K562 (cell line): Measurements from ENCODE around the gene PBXIP1. TPM values are rescaled to one million over a fixed set of nuclear protein-coding genes. Genes with fewer than 3 reads are reported as not detected.

Source experiments
- ATAC-seq: fragments of 200-7000 bp; cut with Tn5 transposase; 3 replicates; pipeline ENCODE4 v1.9.1; 2020; ENCODE audit warnings: moderate library complexity
- BruUV-seq: library from RNA; stranded (reverse); fragments of 400-500 nt; replicated peaks from 2 replicates; lab custom pipeline; 2021; lab: Mats Ljungman, UMichigan
- CTCF ChIA-PET: fragments of 300-600 bp; formaldehyde crosslinking; extraction: SDS; loops from one replicate; lab custom pipeline; 2021; ENCODE audit warnings: low intra/inter-chr PET ratio; lab: Yijun Ruan, JAX
- POLR2A ChIA-PET: fragments of 300-600, 350-650 bp; sonication (Branson Sonifier 250); formaldehyde crosslinking; extraction: SDS; loops from one replicate; lab custom pipeline; 2021; ENCODE audit warnings: antibody characterized with exemption, inconsistent platforms; lab: Yijun Ruan, JAX
- DNase-seq, 4 experiments: peaks; one replicate each; pipeline versions ENCODE4 v3.0.0 to v3.0.0-alpha.2; 2011 to 2018; ENCODE audit warnings: low spot score in 3 of 4, mixed read lengths in 3 of 4; ENCODE audit errors: extremely low read depth in 1 of 4
- FAIRE-seq: peaks from 2 replicates; lab custom pipeline; 2011; peaks lifted over from hg19 to GRCh38; lab: Jason Lieb, UNC
- H2AFZ ChIP-seq: 2 replicates; pipeline ENCODE4 v1.6.0; 2011; ENCODE audit warnings: low read depth, low read length, control low read depth, inconsistent platforms
- H3K27ac ChIP-seq: fragments of 200-600 bp; 3 replicates; pipeline ENCODE4 v1.8.0; 2011; ENCODE audit warnings: low read depth, mild to moderate bottlenecking, control low read depth, inconsistent platforms, low read length, moderate library complexity, mixed read lengths; ENCODE audit errors: extremely low read depth
- H3K27me3 ChIP-seq, 2 experiments: fragments of 300-600 bp in 1 of 2; 2 replicates in 1 of 2; 3 replicates in 1 of 2; pipeline versions ENCODE4 v1.6.0 to v1.8.0; 2011; ENCODE audit warnings: inconsistent platforms in 2 of 2, low read length in 2 of 2, mild to moderate bottlenecking in 1 of 2, mixed read lengths in 1 of 2, moderate library complexity in 1 of 2; ENCODE audit not compliant: control insufficient read depth in 2 of 2, insufficient read depth in 2 of 2
- H3K36me3 ChIP-seq: fragments of 300-600 bp; 3 replicates; pipeline ENCODE4 v1.8.0; 2011; ENCODE audit warnings: mild to moderate bottlenecking, low read length, inconsistent platforms; ENCODE audit not compliant: control insufficient read depth, insufficient read depth
- H3K4me1 ChIP-seq, 2 experiments: fragments of 200-600 bp in 1 of 2; replicated peaks in 1 of 2; 2 replicates in 1 of 2; 3 replicates in 1 of 2; pipeline versions ENCODE4 v1.5.1 to v1.8.0; 2011; ENCODE audit warnings: inconsistent platforms in 2 of 2, low read length in 2 of 2, mild to moderate bottlenecking in 1 of 2, mixed read lengths in 1 of 2, moderate library complexity in 1 of 2; ENCODE audit not compliant: control insufficient read depth in 2 of 2, insufficient read depth in 2 of 2
- H3K4me2 ChIP-seq: 2 replicates; pipeline ENCODE4 v1.6.1; 2011; ENCODE audit warnings: low read length, control low read depth, inconsistent platforms, mixed read lengths; ENCODE audit not compliant: insufficient read depth
- H3K4me3 ChIP-seq: fragments of 200-600 bp; sonication (generic), shearing (Covaris generic); 2 replicates; pipeline ENCODE4 v1.5.1; 2016; ENCODE audit warnings: control low read depth, inconsistent platforms
- H3K79me2 ChIP-seq: fragments of 200-600 bp; 3 replicates; pipeline ENCODE4 v1.8.0; 2011; ENCODE audit warnings: low read length, inconsistent platforms; ENCODE audit not compliant: control insufficient read depth, insufficient read depth
- H3K9ac ChIP-seq, 2 experiments: 2 replicates each; pipeline versions ENCODE4 v1.6.0 to v1.6.1; 2011; ENCODE audit warnings: low read depth in 2 of 2, low read length in 2 of 2, control low read depth in 1 of 2, inconsistent platforms in 1 of 2, mild to moderate bottlenecking in 1 of 2, mixed read lengths in 1 of 2; ENCODE audit not compliant: insufficient read depth in 1 of 2
- H3K9me1 ChIP-seq: one replicate; pipeline ENCODE4 v1.6.0; 2011; ENCODE audit warnings: inconsistent platforms, mild to moderate bottlenecking, low read length, moderate library complexity; ENCODE audit not compliant: control insufficient read depth, insufficient read depth
- H3K9me3 ChIP-seq: replicated peaks from 2 replicates; pipeline ENCODE4 v1.5.1; 2011; ENCODE audit warnings: low read depth, low read length, inconsistent platforms; ENCODE audit not compliant: control insufficient read depth, insufficient read depth
- H4K20me1 ChIP-seq: replicated peaks from 2 replicates; pipeline ENCODE4 v1.6.1; 2011; ENCODE audit warnings: low read length, inconsistent platforms, mixed read lengths; ENCODE audit not compliant: control insufficient read depth, insufficient read depth
- E2F5 ChIP-seq: sonication (generic); formaldehyde crosslinking; IDR thresholded peaks from 2 replicates; pipeline ENCODE4 v1.8.0; 2022; ENCODE audit warnings: mild to moderate bottlenecking, missing genetic modification reagents
- GATA2 ChIP-seq: sonication (generic); formaldehyde crosslinking; IDR thresholded peaks from 2 replicates; pipeline ENCODE4 v1.4.0; 2020; ENCODE audit warnings: mild to moderate bottlenecking, missing genetic modification reagents
- GTF2E2 ChIP-seq: fragments of 200-800 bp; sonication (Bioruptor generic); IDR thresholded peaks from 2 replicates; pipeline ENCODE4 v1.6.1; 2016; ENCODE audit warnings: missing genetic modification characterization, missing compliant biosample characterization
- NFATC3 ChIP-seq: fragments of 450-650 bp; IDR thresholded peaks from 2 replicates; pipeline ENCODE4 v1.6.1; 2017; ENCODE audit warnings: mild to moderate bottlenecking
- RB1 ChIP-seq: fragments of 450-650 bp; IDR thresholded peaks from 2 replicates; pipeline ENCODE4 v1.6.1; 2017; ENCODE audit warnings: low read depth, mild to moderate bottlenecking
- SAP30 ChIP-seq: fragments of 200-600 bp; sonication (generic); IDR thresholded peaks from 2 replicates; pipeline ENCODE4 v1.6.1; 2012; ENCODE audit warnings: borderline replicate concordance, low read depth, mild to moderate bottlenecking, moderate library complexity, low read length, control low read depth, inconsistent platforms; ENCODE audit not compliant: insufficient read depth, poor library complexity, severe bottlenecking
- SMAD3 ChIP-seq: fragments of 450-650 bp; formaldehyde crosslinking; conservative IDR thresholded peaks from 2 replicates; pipeline ENCODE4 v1.4.0; 2020; ENCODE audit warnings: mild to moderate bottlenecking
- TBP ChIP-seq: optimal IDR thresholded peaks from 2 replicates; pipeline ENCODE3; 2011; ENCODE audit warnings: low read depth, low read length, improper control_type of control experiment
- TEAD1 ChIP-seq, 2 experiments: fragments of 450-650 bp in 1 of 2; sonication (generic) in 1 of 2; formaldehyde crosslinking; IDR thresholded peaks; 2 replicates each; pipeline versions ENCODE4 v1.4.0 to v1.8.0; 2020 to 2022; ENCODE audit warnings: mild to moderate bottlenecking in 2 of 2, missing genetic modification reagents in 1 of 2
- TSC22D4 ChIP-seq: fragments of 450-650 bp; IDR thresholded peaks from 2 replicates; pipeline ENCODE4 v1.6.1; 2016; ENCODE audit warnings: missing genetic modification characterization, missing biosample characterization, control low read depth
- ZNF561 ChIP-seq: fragments of 450-650 bp; formaldehyde crosslinking; conservative IDR thresholded peaks from 2 replicates; pipeline ENCODE4 v1.4.0; 2020; ENCODE audit warnings: mild to moderate bottlenecking, moderate library complexity
- WGBS: fragments of 100-300 bp; shearing (Covaris generic); methylation state at CpG from one replicate; pipeline ENCODE4 v1.1.6; 2016; ENCODE audit warnings: low coverage, mixed read lengths; ENCODE audit not compliant: insufficient coverage; ENCODE audit errors: missing lambda C conversion rate; 5-methylcytosine and 5-hydroxymethylcytosine counted together
- in situ Hi-C: fragments of 300-500 bp; cut with MboI; formaldehyde crosslinking; loops from 4 replicates; pipeline ENCODE4 v1.15.0; 2018; ENCODE audit warnings: inconsistent platforms, mixed read lengths
- intact Hi-C: fragments of 100-400 bp; cut with micrococcal nuclease; formaldehyde crosslinking; loops from 2 replicates; pipeline ENCODE4 v1.14.2; 2022
- polyA plus RNA-seq, 8 experiments: library from polyadenylated mRNA; depleted of rRNA in 4 of 8; stranded (reverse) in 5 of 8; unstranded in 3 of 8; fragments of >200 nt; fragmentation: Nextera tagmentation in 2 of 8; fragmentation: Illumina TruSeq in 1 of 8; extraction: Ambion mirVana in 2 of 8; extraction: Trizol in 1 of 8; gene quantifications; 2 replicates each; pipeline versions ENCODE4 v1.2.1 to v1.2.3, GENCODE V29; 2011 to 2014; ENCODE audit warnings: inconsistent platforms in 1 of 8, missing spikeins in 1 of 8
- total RNA-seq, 7 experiments: library from RNA; depleted of rRNA in 6 of 7; stranded (reverse); fragments of >200 nt in 6 of 7; fragmentation: Illumina TruSeq in 2 of 7; extraction: Trizol in 2 of 7; gene quantifications; 2 replicates each; pipeline versions ENCODE4 v1.2.1 to v1.2.3, GENCODE V29; 2011 to 2021; ENCODE audit warnings: low replicate concordance in 1 of 7
- TF ChIP-seq, protein P1 (sequence below): IDR thresholded peaks from 3 replicates; pipeline ENCODE4 v1.6.1; 2011; ENCODE audit warnings: borderline replicate concordance, mild to moderate bottlenecking, moderate library complexity; ENCODE audit not compliant: insufficient read length; ENCODE audit errors: extremely low read depth
- TF ChIP-seq, protein P2 (sequence below): fragments of 250-450 bp; sonication (Bioruptor Pico); IDR thresholded peaks from 2 replicates; pipeline ENCODE4 v1.8.0; 2022; ENCODE audit warnings: inconsistent platforms, mild to moderate bottlenecking, moderate library complexity, borderline replicate concordance

PBXIP1 gene
- total and polyA plus RNA-seq, 9 of the 15 experiments (the other 6 are each of a cell fraction or from before 2014, with no cell fraction given) = 0.13 to 8.3 (median 5.8) TPM

DNA sequence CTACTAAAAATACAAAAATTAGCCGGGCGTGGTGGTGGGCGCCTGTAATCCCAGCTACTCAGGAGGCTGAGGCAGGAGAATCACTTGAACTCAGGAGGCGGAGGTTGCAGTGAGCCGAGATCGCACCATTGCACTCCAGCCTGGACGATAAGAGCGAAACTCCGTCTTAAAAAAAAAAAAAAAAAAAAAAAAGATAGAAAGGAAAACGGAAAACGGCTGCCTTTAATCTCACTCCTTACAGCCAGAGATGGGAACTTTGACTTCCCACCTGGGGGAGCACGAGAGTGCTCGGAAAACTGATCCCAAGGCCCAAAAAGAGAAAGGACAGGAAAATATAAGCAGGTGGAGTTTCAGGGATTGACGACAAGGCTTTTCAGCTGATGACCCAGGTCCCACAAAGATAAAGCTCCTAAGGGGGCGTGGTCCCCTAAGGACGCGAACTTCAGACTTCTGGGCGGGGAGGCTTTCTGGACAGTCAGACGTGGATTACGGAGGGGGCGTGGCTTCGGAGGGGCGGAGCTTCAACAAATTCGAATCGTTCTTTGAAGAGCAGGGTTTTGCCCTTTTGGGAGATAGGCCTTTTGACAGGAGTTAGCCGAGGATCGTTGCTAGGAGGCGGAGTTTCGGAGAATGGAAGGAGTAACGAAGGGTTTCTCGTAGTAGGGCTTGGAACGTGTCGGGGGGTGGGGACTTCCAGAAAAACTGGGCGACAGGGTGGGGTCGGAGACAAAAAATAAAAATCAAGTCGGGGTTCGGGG lies 17.6 kb upstream of the PBXIP1 start:
- BruUV-seq = no TSS peak
- no peak for TF ChIP-seq SMAD3 (CRISPR knock-in tag)
- TF ChIP-seq TBP = peak; percentile 66
- TF ChIP-seq GATA2 = peak; percentile 49
- TF ChIP-seq, protein P1, sequence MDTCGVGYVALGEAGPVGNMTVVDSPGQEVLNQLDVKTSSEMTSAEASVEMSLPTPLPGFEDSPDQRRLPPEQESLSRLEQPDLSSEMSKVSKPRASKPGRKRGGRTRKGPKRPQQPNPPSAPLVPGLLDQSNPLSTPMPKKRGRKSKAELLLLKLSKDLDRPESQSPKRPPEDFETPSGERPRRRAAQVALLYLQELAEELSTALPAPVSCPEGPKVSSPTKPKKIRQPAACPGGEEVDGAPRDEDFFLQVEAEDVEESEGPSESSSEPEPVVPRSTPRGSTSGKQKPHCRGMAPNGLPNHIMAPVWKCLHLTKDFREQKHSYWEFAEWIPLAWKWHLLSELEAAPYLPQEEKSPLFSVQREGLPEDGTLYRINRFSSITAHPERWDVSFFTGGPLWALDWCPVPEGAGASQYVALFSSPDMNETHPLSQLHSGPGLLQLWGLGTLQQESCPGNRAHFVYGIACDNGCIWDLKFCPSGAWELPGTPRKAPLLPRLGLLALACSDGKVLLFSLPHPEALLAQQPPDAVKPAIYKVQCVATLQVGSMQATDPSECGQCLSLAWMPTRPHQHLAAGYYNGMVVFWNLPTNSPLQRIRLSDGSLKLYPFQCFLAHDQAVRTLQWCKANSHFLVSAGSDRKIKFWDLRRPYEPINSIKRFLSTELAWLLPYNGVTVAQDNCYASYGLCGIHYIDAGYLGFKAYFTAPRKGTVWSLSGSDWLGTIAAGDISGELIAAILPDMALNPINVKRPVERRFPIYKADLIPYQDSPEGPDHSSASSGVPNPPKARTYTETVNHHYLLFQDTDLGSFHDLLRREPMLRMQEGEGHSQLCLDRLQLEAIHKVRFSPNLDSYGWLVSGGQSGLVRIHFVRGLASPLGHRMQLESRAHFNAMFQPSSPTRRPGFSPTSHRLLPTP = no peak
- TF ChIP-seq GTF2E2 (tag) = no peak; the same call in 1 of the 2 replicates
- TF ChIP-seq NFATC3 = peak; percentile 49; the same call in 1 of the 2 replicates
- TF ChIP-seq RB1 = no peak
- peak; percentile 3 to 37; a peak in 2 of 4 replicates for TF ChIP-seq TEAD1 (CRISPR knock-in tag; IDR thresholded peaks at IDR 0.05)
- TF ChIP-seq E2F5 (CRISPR knock-in tag) = no peak
- no peak for TF ChIP-seq ZNF561 (CRISPR knock-in tag)
- TF ChIP-seq SAP30 = peak; percentile 31
- TF ChIP-seq, protein P2, sequence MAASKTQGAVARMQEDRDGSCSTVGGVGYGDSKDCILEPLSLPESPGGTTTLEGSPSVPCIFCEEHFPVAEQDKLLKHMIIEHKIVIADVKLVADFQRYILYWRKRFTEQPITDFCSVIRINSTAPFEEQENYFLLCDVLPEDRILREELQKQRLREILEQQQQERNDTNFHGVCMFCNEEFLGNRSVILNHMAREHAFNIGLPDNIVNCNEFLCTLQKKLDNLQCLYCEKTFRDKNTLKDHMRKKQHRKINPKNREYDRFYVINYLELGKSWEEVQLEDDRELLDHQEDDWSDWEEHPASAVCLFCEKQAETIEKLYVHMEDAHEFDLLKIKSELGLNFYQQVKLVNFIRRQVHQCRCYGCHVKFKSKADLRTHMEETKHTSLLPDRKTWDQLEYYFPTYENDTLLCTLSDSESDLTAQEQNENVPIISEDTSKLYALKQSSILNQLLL (CRISPR knock-in tag) = no peak
- no peak for TF ChIP-seq TSC22D4 (tag)

More for the DNA sequence above, 17.6 kb upstream of the PBXIP1 start:
- POLR2A ChIA-PET = interaction anchor here (0.6 to 8.3 kb wide), 17 partner anchors 9 to 380 kb away, joined by 3 to 80 read pairs (median 4); partner anchors contain the start of genes FLAD1, LENEP, PBXIP1 and PMVK
- H3K4me2 ChIP-seq = peak overlapping the region; percentile 96
- peak overlapping the region; percentile 79 for H2AFZ ChIP-seq
- H3K36me3 ChIP-seq = peaks cover 37% of the 10 kb centered on the region
- peak overlapping the region; percentile 99 for H3K27ac ChIP-seq
- peaks cover 48 to 52% of the 10 kb centered on the region in 2 experiments for H3K4me1 ChIP-seq
- DNase-seq = peak; percentile 75 to 99 (median 85)
- peak; percentile 97 for FAIRE-seq
- CTCF ChIA-PET = interaction anchor here (0.6 to 1.1 kb wide), 3 partner anchors 26 to 1530 kb away, joined by 3 read pairs; no protein-coding TSS in a partner anchor
- peak; percentile 47 for ATAC-seq
- no peaks in the 10 kb centered on the region for H3K9me3 ChIP-seq
- H3K79me2 ChIP-seq = peaks cover 80% of the 10 kb centered on the region
- H3K9me1 ChIP-seq = no peaks in the 10 kb centered on the region
- H4K20me1 ChIP-seq = no peaks in the 10 kb centered on the region
- in situ Hi-C loops = no loop called here
- 1% methylated on average over 31 of the region's 37 CpGs for WGBS
- intact Hi-C loops = loop anchor here (1.0 to 5.0 kb wide), 2 partner anchors 28 to 89 kb away; partner anchors contain the start of gene EFNA4
- peak overlapping the region; percentile 66 for H3K4me3 ChIP-seq
- peak overlapping the region; percentile 96 to 97 for H3K9ac ChIP-seq
- H3K27me3 ChIP-seq = no peaks in the 10 kb centered on the region; a peak in 1 of 5 replicates
